CD14-positive monocyte (primary cell): ENCODE data around the gene PSMC1. TPM values are rescaled to one million over a fixed set of nuclear protein-coding genes. Genes with fewer than 3 reads are reported as not detected.
A peak's percentile ranks its signal among the peaks of the same experiment; 100 is the strongest.

Experiments used
- DNase-seq, 3 donors: peaks; one replicate each; pipeline ENCODE4 v3.0.0-alpha.2; 2011 to 2022
- H2AFZ ChIP-seq: 2 replicates; pipeline ENCODE4 v1.6.0; 2012; ENCODE audit warnings: mild to moderate bottlenecking, low read depth, low read length, inconsistent platforms; ENCODE audit not compliant: insufficient read depth, poor library complexity, severe bottlenecking
- H3K27ac ChIP-seq, 2 donors: 1 replicate in 1 of 2; 2 replicates in 1 of 2; pipeline ENCODE4 v1.5.1; 2012 to 2013; ENCODE audit warnings: low read length in 2 of 2, control low read depth in 1 of 2, inconsistent platforms in 1 of 2, low read depth in 1 of 2, mild to moderate bottlenecking in 1 of 2
- H3K27me3 ChIP-seq, 2 donors: one replicate each; pipeline versions ENCODE4 v1.6.0 to v1.6.1; 2011 to 2013; ENCODE audit warnings: low read length in 2 of 2; ENCODE audit not compliant: control insufficient read depth in 2 of 2, insufficient read depth in 2 of 2
- H3K36me3 ChIP-seq, 2 donors: replicated peaks in 1 of 2; 1 replicate in 1 of 2; 2 replicates in 1 of 2; pipeline versions ENCODE4 v1.5.1 to v1.6.1; 2012 to 2013; ENCODE audit warnings: low read length in 2 of 2, control low read depth in 1 of 2, inconsistent platforms in 1 of 2, mild to moderate bottlenecking in 1 of 2; ENCODE audit not compliant: insufficient read depth in 2 of 2, control insufficient read depth in 1 of 2
- H3K4me1 ChIP-seq, 2 donors: 1 replicate in 1 of 2; 2 replicates in 1 of 2; pipeline versions ENCODE4 v1.5.1 to v1.6.1; 2012 to 2013; ENCODE audit warnings: low read length in 2 of 2, control low read depth in 1 of 2, inconsistent platforms in 1 of 2, mild to moderate bottlenecking in 1 of 2, moderate library complexity in 1 of 2; ENCODE audit not compliant: insufficient read depth in 2 of 2, control insufficient read depth in 1 of 2
- H3K4me2 ChIP-seq: replicated peaks from 2 replicates; pipeline ENCODE3; 2012; ENCODE audit warnings: low read length, moderate library complexity, mild to moderate bottlenecking; ENCODE audit not compliant: poor library complexity, severe bottlenecking; ENCODE audit errors: extremely low read depth
- H3K4me3 ChIP-seq, 3 experiments: fragments of 200-600 bp in 1 of 3; sonication (generic) in 1 of 3; replicated peaks in 1 of 3; 1 replicate in 2 of 3; 2 replicates in 1 of 3; pipeline ENCODE4 v1.5.1; 2011 to 2013; ENCODE audit warnings: low read length in 3 of 3, mild to moderate bottlenecking in 3 of 3, control low read depth in 2 of 3, low read depth in 2 of 3, inconsistent platforms in 1 of 3, moderate library complexity in 1 of 3
- H3K79me2 ChIP-seq: 2 replicates; pipeline ENCODE4 v1.6.0; 2012; ENCODE audit warnings: mild to moderate bottlenecking, control low read depth, inconsistent platforms, low read length, moderate library complexity; ENCODE audit not compliant: insufficient read depth
- H3K9ac ChIP-seq: 2 replicates; pipeline ENCODE4 v1.6.0; 2017; ENCODE audit warnings: low read length, mild to moderate bottlenecking; ENCODE audit not compliant: insufficient read depth, poor library complexity, severe bottlenecking
- H3K9me3 ChIP-seq, 2 donors: replicated peaks in 1 of 2; 1 replicate in 1 of 2; 2 replicates in 1 of 2; pipeline versions ENCODE4 v1.5.1 to v1.6.1; 2012 to 2013; ENCODE audit warnings: low read length in 2 of 2, control low read depth in 1 of 2; ENCODE audit not compliant: control insufficient read depth in 1 of 2, insufficient read depth in 1 of 2
- H4K20me1 ChIP-seq: 2 replicates; pipeline ENCODE4 v1.6.0; 2012; ENCODE audit warnings: mild to moderate bottlenecking, low read length, control low read depth, moderate library complexity; ENCODE audit not compliant: insufficient read depth
- H3K27ac Mint-ChIP-seq, 7 donors: one replicate each; pipeline ENCODE4 v1.8.0; 2020; ENCODE audit warnings: mild to moderate bottlenecking in 7 of 7, mixed read lengths in 7 of 7, moderate library complexity in 6 of 7, inconsistent platforms in 2 of 7
- H3K27me3 Mint-ChIP-seq, 3 donors: one replicate each; pipeline ENCODE4 v1.8.0; 2021 to 2022; ENCODE audit warnings: low read depth in 3 of 3, mild to moderate bottlenecking in 3 of 3, mixed read lengths in 3 of 3, moderate library complexity in 3 of 3, inconsistent platforms in 1 of 3
- H3K36me3 Mint-ChIP-seq, 2 donors: one replicate each; pipeline ENCODE4 v1.8.0; 2020; ENCODE audit warnings: mixed read lengths in 2 of 2, inconsistent platforms in 1 of 2, mild to moderate bottlenecking in 1 of 2
- H3K4me1 Mint-ChIP-seq: one replicate; pipeline ENCODE4 v1.8.0; 2020; ENCODE audit warnings: mild to moderate bottlenecking, mixed read lengths
- H3K4me3 Mint-ChIP-seq, 2 donors: one replicate each; pipeline ENCODE4 v1.8.0; 2020; ENCODE audit warnings: mild to moderate bottlenecking in 2 of 2, mixed read lengths in 2 of 2, moderate library complexity in 1 of 2
- H3K9me3 Mint-ChIP-seq, 7 donors: one replicate each; pipeline ENCODE4 v1.8.0; 2020 to 2022; ENCODE audit warnings: mixed read lengths in 7 of 7, mild to moderate bottlenecking in 6 of 7, moderate library complexity in 6 of 7, inconsistent platforms in 2 of 7
- WGBS: methylation state at CpG from one replicate; pipeline ENCODE4 v1.1.5; 2013; ENCODE audit warnings: missing lambda C conversion rate; ENCODE audit not compliant: insufficient coverage; 5-methylcytosine and 5-hydroxymethylcytosine counted together
- intact Hi-C, 2 donors: fragments of 100-400 bp; cut with micrococcal nuclease; formaldehyde crosslinking; loops; one replicate each; pipeline versions ENCODE4 v1.15.0 to v1.15.1; 2023
- polyA plus RNA-seq, 3 donors: library from polyadenylated mRNA; depleted of rRNA in 1 of 3; unstranded in 2 of 3; stranded (reverse) in 1 of 3; fragments of 300-500 nt in 2 of 3; fragments of >200 nt in 1 of 3; fragmentation: Illumina TruSeq in 2 of 3; gene quantifications; 1 replicate in 2 of 3; 2 replicates in 1 of 3; pipeline ENCODE4 v1.2.3, GENCODE V29; 2012 to 2021
- TF ChIP-seq, protein P1 (sequence below): fragments of 200-600 bp; IDR thresholded peaks from one replicate; pipeline ENCODE4 v1.8.0; 2022; ENCODE audit warnings: antibody characterized with exemption, mild to moderate bottlenecking

The PSMC1 gene
- polyA plus RNA-seq, 3 donors, result 53.4 to 158 (median 128) TPM

DNA sequence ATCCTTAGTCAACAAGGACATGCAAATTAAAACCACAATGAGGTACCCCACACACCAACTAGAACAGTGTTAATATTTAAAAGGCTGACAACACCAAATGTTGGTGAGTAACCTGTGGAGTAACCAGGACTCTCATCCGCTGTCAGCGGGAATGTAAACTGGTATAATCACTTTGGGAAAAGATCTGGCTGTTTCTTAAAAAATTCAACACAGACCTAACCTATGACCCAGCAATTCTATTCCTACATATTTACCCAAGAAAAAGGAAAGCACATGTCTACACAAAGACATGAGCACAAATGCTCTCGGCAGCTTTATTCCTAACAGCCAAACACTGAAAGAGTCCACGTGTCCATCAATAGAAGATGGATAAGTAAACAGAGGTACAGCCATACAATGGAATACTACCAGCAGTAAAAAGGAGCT is 48.8 kb downstream of the PSMC1 start:
- H3K4me3 Mint-ChIP-seq, result no peak overlapping the region
- H3K36me3 Mint-ChIP-seq, result peaks cover 65 to 70% of the 10 kb centered on the region in 2 donors
- H3K9me3 Mint-ChIP-seq, result peaks cover 0 to 2% (median 0%) of the 10 kb centered on the region in 7 donors
- H3K9me3 ChIP-seq, result no peaks in the 10 kb centered on the region
- H3K4me2 ChIP-seq, result no peak overlapping the region
- H4K20me1 ChIP-seq, result no peaks in the 10 kb centered on the region
- H3K4me3 ChIP-seq, result no peak overlapping the region
- H3K27ac ChIP-seq, result no peak overlapping the region
- no peaks in the 10 kb centered on the region for H3K27me3 Mint-ChIP-seq
- WGBS, result no CpG with 5 or more reads among the region's 4 CpGs
- H3K4me1 ChIP-seq, result peaks cover 10 to 12% of the 10 kb centered on the region in 2 donors
- no peaks in the 10 kb centered on the region for H3K79me2 ChIP-seq
- intact Hi-C loops, result loop anchor here in 1 of 2 donors (10.0 kb wide), 1 partner anchor 450 kb away; no protein-coding TSS in a partner anchor
- TF ChIP-seq, protein P1, sequence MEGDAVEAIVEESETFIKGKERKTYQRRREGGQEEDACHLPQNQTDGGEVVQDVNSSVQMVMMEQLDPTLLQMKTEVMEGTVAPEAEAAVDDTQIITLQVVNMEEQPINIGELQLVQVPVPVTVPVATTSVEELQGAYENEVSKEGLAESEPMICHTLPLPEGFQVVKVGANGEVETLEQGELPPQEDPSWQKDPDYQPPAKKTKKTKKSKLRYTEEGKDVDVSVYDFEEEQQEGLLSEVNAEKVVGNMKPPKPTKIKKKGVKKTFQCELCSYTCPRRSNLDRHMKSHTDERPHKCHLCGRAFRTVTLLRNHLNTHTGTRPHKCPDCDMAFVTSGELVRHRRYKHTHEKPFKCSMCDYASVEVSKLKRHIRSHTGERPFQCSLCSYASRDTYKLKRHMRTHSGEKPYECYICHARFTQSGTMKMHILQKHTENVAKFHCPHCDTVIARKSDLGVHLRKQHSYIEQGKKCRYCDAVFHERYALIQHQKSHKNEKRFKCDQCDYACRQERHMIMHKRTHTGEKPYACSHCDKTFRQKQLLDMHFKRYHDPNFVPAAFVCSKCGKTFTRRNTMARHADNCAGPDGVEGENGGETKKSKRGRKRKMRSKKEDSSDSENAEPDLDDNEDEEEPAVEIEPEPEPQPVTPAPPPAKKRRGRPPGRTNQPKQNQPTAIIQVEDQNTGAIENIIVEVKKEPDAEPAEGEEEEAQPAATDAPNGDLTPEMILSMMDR, result no peak
- no peak overlapping the region for H3K9ac ChIP-seq
- peaks cover 13% of the 10 kb centered on the region for H3K4me1 Mint-ChIP-seq
- H3K27me3 ChIP-seq, result no peaks in the 10 kb centered on the region
- H3K36me3 ChIP-seq, result peaks cover 43 to 80% of the 10 kb centered on the region in 2 donors
- no peak overlapping the region for H2AFZ ChIP-seq
- peak overlapping the region in 2 of 7 donors; percentile 3 to 14 for H3K27ac Mint-ChIP-seq
- no peak for DNase-seq

DNA sequence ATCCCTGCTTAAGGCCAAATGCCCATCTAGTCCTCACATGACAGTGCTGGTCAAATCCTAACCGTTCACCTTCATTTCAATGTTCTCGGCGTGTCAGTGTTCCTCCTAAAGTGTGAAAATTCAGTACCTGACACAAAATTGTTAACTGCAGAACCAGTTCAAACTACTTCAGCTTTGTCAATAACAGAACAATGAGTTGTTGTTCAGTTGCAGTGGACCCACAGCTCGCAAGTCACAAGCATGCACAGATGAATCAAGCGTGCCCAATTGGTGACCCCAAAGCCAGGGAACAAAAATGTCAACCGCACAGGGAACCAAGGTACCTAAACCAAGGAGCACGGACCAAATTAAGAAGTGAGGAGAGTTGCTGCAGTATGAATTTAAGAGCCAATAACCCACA is 52.2 kb downstream of the PSMC1 start:
- Histone ChIP-seq H3K4me1 (no peaks in the 10 kb centered on the region), H3K9me3 (no peaks in the 10 kb centered on the region), H3K4me3 (no peak overlapping the region), H3K9ac (no peak overlapping the region), H3K27me3 (no peaks in the 10 kb centered on the region), H2AFZ (no peak overlapping the region), H3K36me3 (peaks cover 56 to 93% of the 10 kb centered on the region in 2 donors), H3K79me2 (no peaks in the 10 kb centered on the region), H3K27ac (no peak overlapping the region), H4K20me1 (no peaks in the 10 kb centered on the region), H3K4me2 (no peak overlapping the region)
- Mint-ChIP-seq H3K4me1 (no peaks in the 10 kb centered on the region), H3K36me3 (peaks cover 79 to 90% of the 10 kb centered on the region in 2 donors), H3K4me3 (no peak overlapping the region), H3K9me3 (peaks cover 0 to 4% (median 0%) of the 10 kb centered on the region in 7 donors), H3K27me3 (no peaks in the 10 kb centered on the region), H3K27ac (peak overlapping the region in 1 of 7 donors; percentile 63)
- TF ChIP-seq, protein P1, result no peak
- 95% methylated on average over 3 of the region's 7 CpGs for WGBS
- intact Hi-C loops, result loop anchor here in 1 of 2 donors (10.0 kb wide), 1 partner anchor 446 kb away; no protein-coding TSS in a partner anchor
- no peak for DNase-seq
